ENCODE results near the gene DPH3.

The DPH3 gene

DNA sequence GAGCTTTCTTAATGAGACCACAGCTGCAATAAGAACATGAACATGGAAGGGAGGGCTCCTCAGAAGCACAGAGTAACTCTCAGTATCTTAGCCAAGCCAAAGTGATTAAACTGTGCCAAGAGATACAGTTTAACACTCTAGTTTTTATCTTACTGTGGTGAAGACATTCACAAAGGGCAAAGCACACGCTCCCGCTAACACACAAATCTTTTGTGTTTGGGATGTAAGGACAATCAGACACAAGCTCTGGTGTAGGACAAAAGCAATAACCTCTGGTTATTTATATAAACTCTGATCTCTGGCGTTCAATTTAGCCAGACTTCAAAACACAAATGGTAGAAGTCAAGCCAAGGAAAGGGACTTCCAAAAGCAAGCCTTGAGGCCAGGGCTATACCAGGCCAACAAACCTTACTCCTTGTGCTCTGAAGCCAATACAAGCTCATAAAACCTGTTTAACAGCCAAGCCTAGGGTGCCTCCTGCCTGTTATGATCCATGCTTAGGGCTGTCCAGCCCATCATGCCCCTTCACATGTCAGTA, 27.8 kb downstream of the DPH3 start:
- no peak overlapping the region for H3K27ac ChIP-seq (ENCODE audit: low read depth, low read length)
- no peak overlapping the region for H3K4me2 ChIP-seq (ENCODE audit: low read depth, low read length, poor library complexity, severe bottlenecking)
- no peaks in the 10 kb centered on the region for H3K27me3 ChIP-seq (ENCODE audit: low read length)
- TF ChIP-seq CTCF (IDR thresholded peaks at IDR 0.05; ENCODE audit: insufficient read depth, low read length, poor library complexity, severe bottlenecking) (no peak), EZH2phosphoT487 (conservative IDR thresholded peaks at IDR 0.05; ENCODE audit: low read length) (no peak)
- H3K9me3 ChIP-seq (ENCODE audit: insufficient read depth, low read length): no peaks in the 10 kb centered on the region
- H3K36me3 ChIP-seq (ENCODE audit: low read length): no peaks in the 10 kb centered on the region
- no peak overlapping the region for H3K9ac ChIP-seq (ENCODE audit: low read length)
- no peaks in the 10 kb centered on the region for H3K79me2 ChIP-seq (ENCODE audit: insufficient read depth, low read length)
- H4K20me1 ChIP-seq (ENCODE audit: low read depth, low read length): no peaks in the 10 kb centered on the region
- H3K4me3 ChIP-seq (ENCODE audit: insufficient read depth, low read length, poor library complexity, severe bottlenecking): no peak overlapping the region
- H3K9me2 ChIP-seq (replicated peaks; ENCODE audit: insufficient read depth, low read length): no peaks in the 10 kb centered on the region
- no peak overlapping the region for H2AFZ ChIP-seq (ENCODE audit: low read depth, low read length, severe bottlenecking)
- no peaks in the 10 kb centered on the region for H3F3A ChIP-seq (ENCODE audit: insufficient read depth)

DNA sequence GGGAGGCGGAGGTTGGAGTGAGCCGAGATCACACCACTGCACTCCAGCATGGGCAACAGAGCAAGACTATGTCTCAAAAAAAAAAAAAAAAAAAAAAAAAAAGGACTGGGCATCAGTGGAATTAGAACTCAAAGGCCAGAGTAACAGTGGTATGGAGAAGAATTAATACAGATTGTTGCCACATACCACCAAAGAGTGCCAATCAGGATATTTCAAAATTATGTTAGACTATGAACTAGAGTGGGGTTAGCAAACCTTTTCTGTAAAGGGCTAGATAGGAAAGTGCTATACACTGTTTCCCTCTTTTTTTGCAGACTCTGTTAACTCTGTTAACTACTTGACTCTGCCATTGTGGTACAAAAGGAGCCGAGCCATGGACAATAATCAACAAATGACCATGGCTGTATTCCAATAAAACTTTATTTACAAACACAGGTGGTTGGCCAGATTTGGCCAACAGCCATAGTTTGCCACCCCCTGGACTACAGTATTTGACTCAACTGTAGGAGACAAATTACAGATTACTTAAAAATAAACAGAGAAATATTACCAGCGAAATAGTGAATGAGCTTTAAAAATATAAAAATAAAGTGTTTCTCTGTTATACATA, 28.6 kb downstream of the DPH3 start:
- H3K4me3 ChIP-seq (ENCODE audit: insufficient read depth, low read length, poor library complexity, severe bottlenecking): no peak overlapping the region
- no peak overlapping the region for H3K4me2 ChIP-seq (ENCODE audit: low read depth, low read length, poor library complexity, severe bottlenecking)
- no peaks in the 10 kb centered on the region for H3K27me3 ChIP-seq (ENCODE audit: low read length)
- H3K27ac ChIP-seq (ENCODE audit: low read depth, low read length): no peak overlapping the region
- no peaks in the 10 kb centered on the region for H4K20me1 ChIP-seq (ENCODE audit: low read depth, low read length)
- H3K9me3 ChIP-seq (ENCODE audit: insufficient read depth, low read length): no peaks in the 10 kb centered on the region
- H3K36me3 ChIP-seq (ENCODE audit: low read length): no peaks in the 10 kb centered on the region
- no peak overlapping the region for H2AFZ ChIP-seq (ENCODE audit: low read depth, low read length, severe bottlenecking)
- H3F3A ChIP-seq (ENCODE audit: insufficient read depth): no peaks in the 10 kb centered on the region
- no peaks in the 10 kb centered on the region for H3K79me2 ChIP-seq (ENCODE audit: insufficient read depth, low read length)
- H3K9me2 ChIP-seq (replicated peaks; ENCODE audit: insufficient read depth, low read length): no peaks in the 10 kb centered on the region
- H3K9ac ChIP-seq (ENCODE audit: low read length): no peak overlapping the region
- TF ChIP-seq CTCF (IDR thresholded peaks at IDR 0.05; ENCODE audit: insufficient read depth, low read length, poor library complexity, severe bottlenecking) (no peak), EZH2phosphoT487 (conservative IDR thresholded peaks at IDR 0.05; ENCODE audit: low read length) (no peak)

DNA sequence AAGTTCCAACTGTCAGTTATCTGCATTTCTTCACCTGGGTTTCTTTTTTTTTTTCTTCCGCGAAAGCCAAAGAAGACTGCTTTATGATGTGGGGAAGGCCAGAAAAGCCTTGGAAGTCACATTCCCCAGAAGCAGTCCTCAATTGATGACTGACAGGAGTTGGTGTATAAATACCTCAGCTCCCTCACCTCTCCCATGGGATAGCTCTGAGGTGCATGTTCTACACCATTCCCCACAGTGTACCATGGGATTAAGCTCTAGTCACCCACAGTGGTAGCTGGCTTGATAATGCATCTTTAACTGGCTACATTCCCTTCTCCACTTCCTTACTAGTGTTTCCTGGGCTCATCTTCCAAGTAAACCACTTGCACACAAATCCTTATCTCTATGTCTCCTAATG, 30.5 kb downstream of the DPH3 start:
- no peaks in the 10 kb centered on the region for H3K9me2 ChIP-seq (replicated peaks; ENCODE audit: insufficient read depth, low read length)
- no peaks in the 10 kb centered on the region for H3F3A ChIP-seq (ENCODE audit: insufficient read depth)
- no peaks in the 10 kb centered on the region for H3K9me3 ChIP-seq (ENCODE audit: insufficient read depth, low read length)
- no peaks in the 10 kb centered on the region for H3K27me3 ChIP-seq (ENCODE audit: low read length)
- H4K20me1 ChIP-seq (ENCODE audit: low read depth, low read length): no peaks in the 10 kb centered on the region
- H3K4me2 ChIP-seq (ENCODE audit: low read depth, low read length, poor library complexity, severe bottlenecking): no peak overlapping the region
- H3K79me2 ChIP-seq (ENCODE audit: insufficient read depth, low read length): no peaks in the 10 kb centered on the region
- TF ChIP-seq EZH2phosphoT487 (conservative IDR thresholded peaks at IDR 0.05; ENCODE audit: low read length) (no peak), CTCF (IDR thresholded peaks at IDR 0.05; ENCODE audit: insufficient read depth, low read length, poor library complexity, severe bottlenecking) (no peak)
- no peak overlapping the region for H3K9ac ChIP-seq (ENCODE audit: low read length)
- no peak overlapping the region for H3K4me3 ChIP-seq (ENCODE audit: insufficient read depth, low read length, poor library complexity, severe bottlenecking)
- no peak overlapping the region for H3K27ac ChIP-seq (ENCODE audit: low read depth, low read length)
- no peaks in the 10 kb centered on the region for H3K36me3 ChIP-seq (ENCODE audit: low read length)
- no peak overlapping the region for H2AFZ ChIP-seq (ENCODE audit: low read depth, low read length, severe bottlenecking)
